ENCODE results near the gene LIME1.

The LIME1 gene

GRCh38 chr20:63759377-63759901 lies 23.0 kb downstream of the LIME1 start:
- H3K9ac ChIP-seq (ENCODE audit: low read length), result no peak overlapping the region
- H3K27ac ChIP-seq (ENCODE audit: low read depth, low read length), result no peak overlapping the region
- H3K4me3 ChIP-seq (ENCODE audit: low read length), result no peak overlapping the region
- H3K36me3 ChIP-seq (ENCODE audit: control insufficient read depth, insufficient read depth, low read length), result no peaks in the 10 kb centered on the region
- H3K27me3 ChIP-seq (ENCODE audit: control insufficient read depth, insufficient read depth, low read length), result no peaks in the 10 kb centered on the region
- H3K4me1 ChIP-seq (ENCODE audit: control insufficient read depth, insufficient read depth, low read length), result no peaks in the 10 kb centered on the region

GRCh38 chr20:63765082-63765873 lies 28.8 kb downstream of the LIME1 start:
- Histone ChIP-seq H3K4me3 (ENCODE audit: low read length) (no peak overlapping the region), H3K9ac (ENCODE audit: low read length) (no peak overlapping the region), H3K27ac (ENCODE audit: low read depth, low read length) (no peak overlapping the region), H3K27me3 (ENCODE audit: control insufficient read depth, insufficient read depth, low read length) (no peaks in the 10 kb centered on the region), H3K4me1 (ENCODE audit: control insufficient read depth, insufficient read depth, low read length) (no peaks in the 10 kb centered on the region), H3K36me3 (ENCODE audit: control insufficient read depth, insufficient read depth, low read length) (no peaks in the 10 kb centered on the region)

GRCh38 chr20:63765902-63766301 lies 29.4 kb downstream of the LIME1 start:
- Histone ChIP-seq H3K4me3 (ENCODE audit: low read length) (no peak overlapping the region), H3K36me3 (ENCODE audit: control insufficient read depth, insufficient read depth, low read length) (no peaks in the 10 kb centered on the region), H3K27ac (ENCODE audit: low read depth, low read length) (no peak overlapping the region), H3K27me3 (ENCODE audit: control insufficient read depth, insufficient read depth, low read length) (no peaks in the 10 kb centered on the region), H3K4me1 (ENCODE audit: control insufficient read depth, insufficient read depth, low read length) (no peaks in the 10 kb centered on the region), H3K9ac (ENCODE audit: low read length) (no peak overlapping the region)

GRCh38 chr20:63766695-63767426 lies 30.4 kb downstream of the LIME1 start:
- no peak overlapping the region for H3K27ac ChIP-seq (ENCODE audit: low read depth, low read length)
- no peaks in the 10 kb centered on the region for H3K4me1 ChIP-seq (ENCODE audit: control insufficient read depth, insufficient read depth, low read length)
- H3K27me3 ChIP-seq (ENCODE audit: control insufficient read depth, insufficient read depth, low read length), result no peaks in the 10 kb centered on the region
- no peak overlapping the region for H3K9ac ChIP-seq (ENCODE audit: low read length)
- no peak overlapping the region for H3K4me3 ChIP-seq (ENCODE audit: low read length)
- no peaks in the 10 kb centered on the region for H3K36me3 ChIP-seq (ENCODE audit: control insufficient read depth, insufficient read depth, low read length)

GRCh38 chr20:63767456-63767855 lies 31.0 kb downstream of the LIME1 start:
- no peak overlapping the region for H3K27ac ChIP-seq (ENCODE audit: low read depth, low read length)
- no peak overlapping the region for H3K9ac ChIP-seq (ENCODE audit: low read length)
- no peaks in the 10 kb centered on the region for H3K27me3 ChIP-seq (ENCODE audit: control insufficient read depth, insufficient read depth, low read length)
- no peak overlapping the region for H3K4me3 ChIP-seq (ENCODE audit: low read length)
- no peaks in the 10 kb centered on the region for H3K4me1 ChIP-seq (ENCODE audit: control insufficient read depth, insufficient read depth, low read length)
- no peaks in the 10 kb centered on the region for H3K36me3 ChIP-seq (ENCODE audit: control insufficient read depth, insufficient read depth, low read length)

GRCh38 chr20:63767886-63768285 lies 31.4 kb downstream of the LIME1 start:
- Histone ChIP-seq H3K4me3 (ENCODE audit: low read length) (no peak overlapping the region), H3K4me1 (ENCODE audit: control insufficient read depth, insufficient read depth, low read length) (no peaks in the 10 kb centered on the region), H3K27ac (ENCODE audit: low read depth, low read length) (no peak overlapping the region), H3K27me3 (ENCODE audit: control insufficient read depth, insufficient read depth, low read length) (no peaks in the 10 kb centered on the region), H3K36me3 (ENCODE audit: control insufficient read depth, insufficient read depth, low read length) (no peaks in the 10 kb centered on the region), H3K9ac (ENCODE audit: low read length) (no peak overlapping the region)

- Histone ChIP-seq H3K36me3 (ENCODE audit: control insufficient read depth, insufficient read depth, low read length) (no peaks in the 10 kb centered on the region), H3K4me3 (ENCODE audit: low read length) (no peak overlapping the region), H3K27me3 (ENCODE audit: control insufficient read depth, insufficient read depth, low read length) (no peaks in the 10 kb centered on the region), H3K4me1 (ENCODE audit: control insufficient read depth, insufficient read depth, low read length) (no peaks in the 10 kb centered on the region), H3K9ac (ENCODE audit: low read length) (no peak overlapping the region), H3K27ac (ENCODE audit: low read depth, low read length) (no peak overlapping the region)
These were observed 32.4 kb downstream of the LIME1 start for GRCh38 chr20:63768591-63769515.

GRCh38 chr20:63769891-63770474 lies 33.5 kb downstream of the LIME1 start:
- Histone ChIP-seq H3K9ac (ENCODE audit: low read length) (no peak overlapping the region), H3K4me1 (ENCODE audit: control insufficient read depth, insufficient read depth, low read length) (peaks cover 1% of the 10 kb centered on the region), H3K4me3 (ENCODE audit: low read length) (no peak overlapping the region), H3K27ac (ENCODE audit: low read depth, low read length) (no peak overlapping the region), H3K36me3 (ENCODE audit: control insufficient read depth, insufficient read depth, low read length) (no peaks in the 10 kb centered on the region), H3K27me3 (ENCODE audit: control insufficient read depth, insufficient read depth, low read length) (no peaks in the 10 kb centered on the region)

GRCh38 chr20:63771046-63771707 lies 34.7 kb downstream of the LIME1 start:
- no peak overlapping the region for H3K4me3 ChIP-seq (ENCODE audit: low read length)
- no peaks in the 10 kb centered on the region for H3K36me3 ChIP-seq (ENCODE audit: control insufficient read depth, insufficient read depth, low read length)
- no peaks in the 10 kb centered on the region for H3K27me3 ChIP-seq (ENCODE audit: control insufficient read depth, insufficient read depth, low read length)
- no peak overlapping the region for H3K27ac ChIP-seq (ENCODE audit: low read depth, low read length)
- peaks cover 2% of the 10 kb centered on the region for H3K4me1 ChIP-seq (ENCODE audit: control insufficient read depth, insufficient read depth, low read length)
- H3K9ac ChIP-seq (ENCODE audit: low read length), result no peak overlapping the region

GRCh38 chr20:63772781-63773518 lies 36.5 kb downstream of the LIME1 start:
- Histone ChIP-seq H3K27me3 (ENCODE audit: control insufficient read depth, insufficient read depth, low read length) (no peaks in the 10 kb centered on the region), H3K4me3 (ENCODE audit: low read length) (no peak overlapping the region), H3K27ac (ENCODE audit: low read depth, low read length) (no peak overlapping the region), H3K36me3 (ENCODE audit: control insufficient read depth, insufficient read depth, low read length) (no peaks in the 10 kb centered on the region), H3K4me1 (ENCODE audit: control insufficient read depth, insufficient read depth, low read length) (peaks cover 2% of the 10 kb centered on the region), H3K9ac (ENCODE audit: low read length) (no peak overlapping the region)
